GM23338 (cell line): ENCODE results near the gene SRGN. TPM values are rescaled to one million over a fixed set of nuclear protein-coding genes. Genes with fewer than 3 reads are reported as not detected.

ENCODE experiments used
- ATAC-seq: fragments of 200-7000 bp; cut with Tn5 transposase; 3 replicates; pipeline ENCODE4 v1.9.1; 2020
- DNase-seq: peaks from one replicate; pipeline ENCODE4 v3.0.0-alpha.2; 2015; ENCODE audit warnings: low spot score
- H2AFZ ChIP-seq: fragments of 200-600 bp; sonication (generic); 2 replicates; pipeline ENCODE4 v1.8.0; 2016; ENCODE audit warnings: antibody characterized with exemption, mild to moderate bottlenecking, moderate library complexity
- H3F3A ChIP-seq: fragments of 200-600 bp; sonication (generic); replicated peaks from 2 replicates; pipeline ENCODE4 v1.8.0; 2017; ENCODE audit warnings: antibody characterized with exemption, mixed run types, low read depth
- H3K27ac ChIP-seq: fragments of 200-600 bp; sonication (generic); 2 replicates; pipeline ENCODE4 v1.6.1; 2016; ENCODE audit warnings: low read depth
- H3K27me3 ChIP-seq: fragments of 200-600 bp; sonication (generic); 2 replicates; pipeline ENCODE4 v1.8.0; 2016; ENCODE audit warnings: mild to moderate bottlenecking, mixed run types, moderate library complexity; ENCODE audit not compliant: insufficient read depth
- H3K36me3 ChIP-seq: fragments of 200-600 bp; sonication (generic); 2 replicates; pipeline ENCODE4 v1.8.0; 2016; ENCODE audit warnings: mild to moderate bottlenecking; ENCODE audit not compliant: insufficient read depth
- H3K4me1 ChIP-seq: fragments of 200-600 bp; sonication (generic); 2 replicates; pipeline ENCODE4 v1.8.0; 2016; ENCODE audit warnings: mild to moderate bottlenecking, moderate library complexity; ENCODE audit not compliant: insufficient read depth
- H3K4me2 ChIP-seq: fragments of 200-600 bp; sonication (generic); 2 replicates; pipeline ENCODE4 v1.7.1; 2017; ENCODE audit warnings: mixed run types
- H3K4me3 ChIP-seq: fragments of 200-600 bp; sonication (generic); 2 replicates; pipeline ENCODE4 v1.6.1; 2016; ENCODE audit warnings: mixed run types
- H3K79me2 ChIP-seq: fragments of 200-600 bp; sonication (generic); replicated peaks from 2 replicates; pipeline ENCODE4 v1.8.0; 2017; ENCODE audit warnings: mild to moderate bottlenecking; ENCODE audit not compliant: insufficient read depth
- H3K9me2 ChIP-seq: fragments of 200-600 bp; sonication (generic); 2 replicates; pipeline ENCODE4 v1.8.0; 2017; ENCODE audit not compliant: insufficient read depth
- H4K20me1 ChIP-seq: fragments of 200-600 bp; sonication (generic); replicated peaks from 2 replicates; pipeline ENCODE4 v1.8.0; 2017; ENCODE audit warnings: mild to moderate bottlenecking; ENCODE audit not compliant: insufficient read depth
- H3K27ac Mint-ChIP-seq: 2 replicates; pipeline ENCODE4 v1.8.0; 2020; ENCODE audit warnings: inconsistent platforms, mild to moderate bottlenecking, moderate library complexity, mixed read lengths
- H3K27me3 Mint-ChIP-seq: 3 replicates; pipeline ENCODE4 v1.8.0; 2022; ENCODE audit warnings: low read depth, mild to moderate bottlenecking, moderate library complexity, mixed read lengths, inconsistent platforms; ENCODE audit not compliant: insufficient read depth, poor library complexity
- H3K36me3 Mint-ChIP-seq: 3 replicates; pipeline ENCODE4 v1.8.0; 2021; ENCODE audit warnings: low read depth, mild to moderate bottlenecking, inconsistent platforms, moderate library complexity, mixed read lengths
- H3K4me1 Mint-ChIP-seq: 3 replicates; pipeline ENCODE4 v1.8.0; 2020; ENCODE audit warnings: mild to moderate bottlenecking, inconsistent platforms, mixed read lengths
- H3K4me3 Mint-ChIP-seq: 3 replicates; pipeline ENCODE4 v1.8.0; 2021; ENCODE audit warnings: moderate library complexity, mild to moderate bottlenecking, inconsistent platforms, mixed read lengths
- H3K9me3 Mint-ChIP-seq: 3 replicates; pipeline ENCODE4 v1.8.0; 2020; ENCODE audit warnings: moderate library complexity, mild to moderate bottlenecking, inconsistent platforms, mixed read lengths
- CREB1 ChIP-seq: fragments of 250-450 bp; sonication (Bioruptor Pico); IDR thresholded peaks from 2 replicates; pipeline ENCODE4 v1.5.0; 2020; ENCODE audit warnings: low read depth, mild to moderate bottlenecking, moderate library complexity
- EZH2 ChIP-seq: fragments of 200-600 bp; sonication (generic); IDR thresholded peaks from one replicate; pipeline ENCODE4 v1.8.0; 2017; ENCODE audit warnings: antibody characterized with exemption, mild to moderate bottlenecking, low read depth; ENCODE audit not compliant: unreplicated experiment
- EZH2phosphoT487 ChIP-seq: fragments of 200-600 bp; sonication (generic); IDR thresholded peaks from one replicate; pipeline ENCODE4 v1.8.1; 2018; ENCODE audit warnings: antibody characterized with exemption; ENCODE audit not compliant: unreplicated experiment
- JUNB ChIP-seq: IDR thresholded peaks from one replicate; pipeline ENCODE4 v1.6.1; 2016; ENCODE audit warnings: antibody characterized with exemption; ENCODE audit not compliant: unreplicated experiment
- NANOG ChIP-seq: IDR thresholded peaks from 2 replicates; pipeline ENCODE4 v1.6.1; 2016; ENCODE audit warnings: antibody characterized with exemption, borderline replicate concordance
- POLR2AphosphoS5 ChIP-seq: IDR thresholded peaks from 2 replicates; pipeline ENCODE4 v1.6.1; 2016; ENCODE audit warnings: antibody characterized with exemption, low read depth
- STAT1 ChIP-seq: IDR thresholded peaks from one replicate; pipeline ENCODE4 v1.6.1; 2016; ENCODE audit warnings: antibody characterized with exemption; ENCODE audit not compliant: unreplicated experiment
- ZNF114 ChIP-seq: fragments of 250-450 bp; sonication (Bioruptor Pico); IDR thresholded peaks from 2 replicates; pipeline ENCODE4 v1.5.0; 2020; ENCODE audit warnings: mild to moderate bottlenecking, moderate library complexity
- ZNF331 ChIP-seq: fragments of 250-450 bp; sonication (Bioruptor Pico); IDR thresholded peaks from 2 replicates; pipeline ENCODE4 v1.5.0; 2020; ENCODE audit warnings: low read depth, mild to moderate bottlenecking, moderate library complexity
- polyA plus RNA-seq: library from polyadenylated mRNA; unstranded; fragments of >200 nt; fragmentation: Nextera tagmentation; extraction: Ambion mirVana; gene quantifications from 2 replicates; pipeline ENCODE4 v1.2.1, GENCODE V29; 2016
- total RNA-seq: library from RNA; depleted of rRNA; stranded (reverse); fragments of >200 nt; shearing (Covaris generic); gene quantifications from 2 replicates; pipeline ENCODE4 v1.2.3, GENCODE V29; 2014
- TF ChIP-seq, protein P1 (sequence below): IDR thresholded peaks from 2 replicates; pipeline ENCODE4 v1.6.1; 2016; ENCODE audit warnings: antibody characterized with exemption
- TF ChIP-seq, protein P2 (sequence below): IDR thresholded peaks from one replicate; pipeline ENCODE4 v1.6.1; 2018; ENCODE audit warnings: antibody characterized with exemption; ENCODE audit not compliant: unreplicated experiment
- TF ChIP-seq, protein P3 (sequence below): fragments of 250-450 bp; sonication (Bioruptor Pico); IDR thresholded peaks from 2 replicates; pipeline ENCODE4 v1.5.0; 2020; ENCODE audit warnings: mild to moderate bottlenecking, moderate library complexity
- TF ChIP-seq, protein P4 (sequence below), 2 experiments: fragments of 200-600 bp in 1 of 2; sonication (generic) in 1 of 2; conservative IDR thresholded peaks; 2 replicates each; pipeline versions ENCODE4 v1.5.1 to v1.6.1; 2016 to 2017; ENCODE audit warnings: antibody characterized with exemption in 2 of 2, low read depth in 2 of 2, mild to moderate bottlenecking in 2 of 2, moderate library complexity in 1 of 2

The SRGN gene
- total and polyA plus RNA-seq, 2 experiments from 2014 or later: not detected

DNA sequence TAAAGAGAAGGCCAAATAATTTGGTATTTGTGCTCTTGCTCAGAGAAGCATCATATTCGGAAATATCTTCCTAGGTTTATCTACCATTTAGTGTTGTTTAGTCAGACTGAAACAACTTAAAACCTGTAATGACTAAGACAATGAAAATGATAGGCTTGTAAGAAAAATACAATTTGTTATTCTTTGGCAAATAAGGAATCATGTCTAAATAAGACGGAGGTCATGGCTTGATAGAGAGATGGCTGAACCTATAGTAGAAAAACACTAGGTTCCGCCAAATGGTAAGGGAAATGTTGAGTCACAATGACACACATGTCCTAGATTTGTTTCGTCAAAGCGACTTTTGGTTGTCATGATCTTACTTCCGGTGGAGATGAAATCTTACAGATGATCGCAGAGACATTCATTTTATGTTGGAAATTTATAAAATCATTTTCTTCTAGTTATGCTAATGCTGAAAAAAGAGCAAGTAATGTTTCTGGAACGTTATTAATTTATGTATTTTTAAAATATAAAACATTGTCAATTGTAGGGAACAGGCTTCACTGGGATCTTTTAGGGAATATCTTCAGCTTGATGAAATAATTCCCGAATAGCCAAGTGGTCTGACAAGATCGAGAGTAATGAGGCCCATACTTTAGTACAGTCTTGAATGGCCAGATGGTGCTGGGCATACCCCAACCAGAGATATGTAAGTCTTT, 1.0 kb downstream of the SRGN start:
- peaks cover 13% of the 10 kb centered on the region for H3K4me1 Mint-ChIP-seq
- Histone ChIP-seq H3K27ac (no peak overlapping the region), H3K36me3 (no peaks in the 10 kb centered on the region), H2AFZ (no peak overlapping the region), H3F3A (no peaks in the 10 kb centered on the region), H3K4me1 (peaks cover 9% of the 10 kb centered on the region), H3K79me2 (no peaks in the 10 kb centered on the region), H3K4me3 (no peak overlapping the region), H3K27me3 (no peaks in the 10 kb centered on the region), H3K4me2 (no peak overlapping the region), H3K9me2 (no peaks in the 10 kb centered on the region), H4K20me1 (no peaks in the 10 kb centered on the region)
- ATAC-seq: no peak
- no peak overlapping the region for H3K27ac Mint-ChIP-seq
- TF ChIP-seq, protein P1, sequence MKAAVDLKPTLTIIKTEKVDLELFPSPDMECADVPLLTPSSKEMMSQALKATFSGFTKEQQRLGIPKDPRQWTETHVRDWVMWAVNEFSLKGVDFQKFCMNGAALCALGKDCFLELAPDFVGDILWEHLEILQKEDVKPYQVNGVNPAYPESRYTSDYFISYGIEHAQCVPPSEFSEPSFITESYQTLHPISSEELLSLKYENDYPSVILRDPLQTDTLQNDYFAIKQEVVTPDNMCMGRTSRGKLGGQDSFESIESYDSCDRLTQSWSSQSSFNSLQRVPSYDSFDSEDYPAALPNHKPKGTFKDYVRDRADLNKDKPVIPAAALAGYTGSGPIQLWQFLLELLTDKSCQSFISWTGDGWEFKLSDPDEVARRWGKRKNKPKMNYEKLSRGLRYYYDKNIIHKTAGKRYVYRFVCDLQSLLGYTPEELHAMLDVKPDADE: no peak
- no peak for TF ChIP-seq ZNF114 (CRISPR knock-in tag)
- TF ChIP-seq POLR2AphosphoS5: no peak
- no peak for TF ChIP-seq CREB1 (CRISPR knock-in tag)
- TF ChIP-seq NANOG: no peak
- TF ChIP-seq JUNB: no peak
- TF ChIP-seq, protein P2, sequence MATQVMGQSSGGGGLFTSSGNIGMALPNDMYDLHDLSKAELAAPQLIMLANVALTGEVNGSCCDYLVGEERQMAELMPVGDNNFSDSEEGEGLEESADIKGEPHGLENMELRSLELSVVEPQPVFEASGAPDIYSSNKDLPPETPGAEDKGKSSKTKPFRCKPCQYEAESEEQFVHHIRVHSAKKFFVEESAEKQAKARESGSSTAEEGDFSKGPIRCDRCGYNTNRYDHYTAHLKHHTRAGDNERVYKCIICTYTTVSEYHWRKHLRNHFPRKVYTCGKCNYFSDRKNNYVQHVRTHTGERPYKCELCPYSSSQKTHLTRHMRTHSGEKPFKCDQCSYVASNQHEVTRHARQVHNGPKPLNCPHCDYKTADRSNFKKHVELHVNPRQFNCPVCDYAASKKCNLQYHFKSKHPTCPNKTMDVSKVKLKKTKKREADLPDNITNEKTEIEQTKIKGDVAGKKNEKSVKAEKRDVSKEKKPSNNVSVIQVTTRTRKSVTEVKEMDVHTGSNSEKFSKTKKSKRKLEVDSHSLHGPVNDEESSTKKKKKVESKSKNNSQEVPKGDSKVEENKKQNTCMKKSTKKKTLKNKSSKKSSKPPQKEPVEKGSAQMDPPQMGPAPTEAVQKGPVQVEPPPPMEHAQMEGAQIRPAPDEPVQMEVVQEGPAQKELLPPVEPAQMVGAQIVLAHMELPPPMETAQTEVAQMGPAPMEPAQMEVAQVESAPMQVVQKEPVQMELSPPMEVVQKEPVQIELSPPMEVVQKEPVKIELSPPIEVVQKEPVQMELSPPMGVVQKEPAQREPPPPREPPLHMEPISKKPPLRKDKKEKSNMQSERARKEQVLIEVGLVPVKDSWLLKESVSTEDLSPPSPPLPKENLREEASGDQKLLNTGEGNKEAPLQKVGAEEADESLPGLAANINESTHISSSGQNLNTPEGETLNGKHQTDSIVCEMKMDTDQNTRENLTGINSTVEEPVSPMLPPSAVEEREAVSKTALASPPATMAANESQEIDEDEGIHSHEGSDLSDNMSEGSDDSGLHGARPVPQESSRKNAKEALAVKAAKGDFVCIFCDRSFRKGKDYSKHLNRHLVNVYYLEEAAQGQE: no peak
- TF ChIP-seq, protein P3, sequence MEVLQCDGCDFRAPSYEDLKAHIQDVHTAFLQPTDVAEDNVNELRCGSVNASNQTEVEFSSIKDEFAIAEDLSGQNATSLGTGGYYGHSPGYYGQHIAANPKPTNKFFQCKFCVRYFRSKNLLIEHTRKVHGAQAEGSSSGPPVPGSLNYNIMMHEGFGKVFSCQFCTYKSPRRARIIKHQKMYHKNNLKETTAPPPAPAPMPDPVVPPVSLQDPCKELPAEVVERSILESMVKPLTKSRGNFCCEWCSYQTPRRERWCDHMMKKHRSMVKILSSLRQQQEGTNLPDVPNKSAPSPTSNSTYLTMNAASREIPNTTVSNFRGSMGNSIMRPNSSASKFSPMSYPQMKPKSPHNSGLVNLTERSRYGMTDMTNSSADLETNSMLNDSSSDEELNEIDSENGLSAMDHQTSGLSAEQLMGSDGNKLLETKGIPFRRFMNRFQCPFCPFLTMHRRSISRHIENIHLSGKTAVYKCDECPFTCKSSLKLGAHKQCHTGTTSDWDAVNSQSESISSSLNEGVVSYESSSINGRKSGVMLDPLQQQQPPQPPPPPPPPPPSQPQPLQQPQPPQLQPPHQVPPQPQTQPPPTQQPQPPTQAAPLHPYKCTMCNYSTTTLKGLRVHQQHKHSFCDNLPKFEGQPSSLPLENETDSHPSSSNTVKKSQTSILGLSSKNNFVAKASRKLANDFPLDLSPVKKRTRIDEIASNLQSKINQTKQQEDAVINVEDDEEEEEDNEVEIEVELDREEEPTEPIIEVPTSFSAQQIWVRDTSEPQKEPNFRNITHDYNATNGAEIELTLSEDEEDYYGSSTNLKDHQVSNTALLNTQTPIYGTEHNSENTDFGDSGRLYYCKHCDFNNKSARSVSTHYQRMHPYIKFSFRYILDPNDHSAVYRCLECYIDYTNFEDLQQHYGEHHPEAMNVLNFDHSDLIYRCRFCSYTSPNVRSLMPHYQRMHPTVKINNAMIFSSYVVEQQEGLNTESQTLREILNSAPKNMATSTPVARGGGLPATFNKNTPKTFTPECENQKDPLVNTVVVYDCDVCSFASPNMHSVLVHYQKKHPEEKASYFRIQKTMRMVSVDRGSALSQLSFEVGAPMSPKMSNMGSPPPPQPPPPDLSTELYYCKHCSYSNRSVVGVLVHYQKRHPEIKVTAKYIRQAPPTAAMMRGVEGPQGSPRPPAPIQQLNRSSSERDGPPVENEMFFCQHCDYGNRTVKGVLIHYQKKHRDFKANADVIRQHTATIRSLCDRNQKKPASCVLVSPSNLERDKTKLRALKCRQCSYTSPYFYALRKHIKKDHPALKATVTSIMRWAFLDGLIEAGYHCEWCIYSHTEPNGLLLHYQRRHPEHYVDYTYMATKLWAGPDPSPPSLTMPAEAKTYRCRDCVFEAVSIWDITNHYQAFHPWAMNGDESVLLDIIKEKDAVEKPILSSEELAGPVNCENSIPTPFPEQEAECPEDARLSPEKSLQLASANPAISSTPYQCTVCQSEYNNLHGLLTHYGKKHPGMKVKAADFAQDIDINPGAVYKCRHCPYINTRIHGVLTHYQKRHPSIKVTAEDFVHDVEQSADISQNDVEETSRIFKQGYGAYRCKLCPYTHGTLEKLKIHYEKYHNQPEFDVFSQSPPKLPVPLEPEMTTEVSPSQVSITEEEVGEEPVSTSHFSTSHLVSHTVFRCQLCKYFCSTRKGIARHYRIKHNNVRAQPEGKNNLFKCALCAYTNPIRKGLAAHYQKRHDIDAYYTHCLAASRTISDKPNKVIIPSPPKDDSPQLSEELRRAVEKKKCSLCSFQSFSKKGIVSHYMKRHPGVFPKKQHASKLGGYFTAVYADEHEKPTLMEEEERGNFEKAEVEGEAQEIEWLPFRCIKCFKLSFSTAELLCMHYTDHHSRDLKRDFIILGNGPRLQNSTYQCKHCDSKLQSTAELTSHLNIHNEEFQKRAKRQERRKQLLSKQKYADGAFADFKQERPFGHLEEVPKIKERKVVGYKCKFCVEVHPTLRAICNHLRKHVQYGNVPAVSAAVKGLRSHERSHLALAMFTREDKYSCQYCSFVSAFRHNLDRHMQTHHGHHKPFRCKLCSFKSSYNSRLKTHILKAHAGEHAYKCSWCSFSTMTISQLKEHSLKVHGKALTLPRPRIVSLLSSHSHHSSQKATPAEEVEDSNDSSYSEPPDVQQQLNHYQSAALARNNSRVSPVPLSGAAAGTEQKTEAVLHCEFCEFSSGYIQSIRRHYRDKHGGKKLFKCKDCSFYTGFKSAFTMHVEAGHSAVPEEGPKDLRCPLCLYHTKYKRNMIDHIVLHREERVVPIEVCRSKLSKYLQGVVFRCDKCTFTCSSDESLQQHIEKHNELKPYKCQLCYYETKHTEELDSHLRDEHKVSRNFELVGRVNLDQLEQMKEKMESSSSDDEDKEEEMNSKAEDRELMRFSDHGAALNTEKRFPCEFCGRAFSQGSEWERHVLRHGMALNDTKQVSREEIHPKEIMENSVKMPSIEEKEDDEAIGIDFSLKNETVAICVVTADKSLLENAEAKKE (CRISPR knock-in tag): no peak
- TF ChIP-seq STAT1: no peak
- TF ChIP-seq EZH2: no peak
- TF ChIP-seq ZNF331: no peak
- TF ChIP-seq, protein P4, sequence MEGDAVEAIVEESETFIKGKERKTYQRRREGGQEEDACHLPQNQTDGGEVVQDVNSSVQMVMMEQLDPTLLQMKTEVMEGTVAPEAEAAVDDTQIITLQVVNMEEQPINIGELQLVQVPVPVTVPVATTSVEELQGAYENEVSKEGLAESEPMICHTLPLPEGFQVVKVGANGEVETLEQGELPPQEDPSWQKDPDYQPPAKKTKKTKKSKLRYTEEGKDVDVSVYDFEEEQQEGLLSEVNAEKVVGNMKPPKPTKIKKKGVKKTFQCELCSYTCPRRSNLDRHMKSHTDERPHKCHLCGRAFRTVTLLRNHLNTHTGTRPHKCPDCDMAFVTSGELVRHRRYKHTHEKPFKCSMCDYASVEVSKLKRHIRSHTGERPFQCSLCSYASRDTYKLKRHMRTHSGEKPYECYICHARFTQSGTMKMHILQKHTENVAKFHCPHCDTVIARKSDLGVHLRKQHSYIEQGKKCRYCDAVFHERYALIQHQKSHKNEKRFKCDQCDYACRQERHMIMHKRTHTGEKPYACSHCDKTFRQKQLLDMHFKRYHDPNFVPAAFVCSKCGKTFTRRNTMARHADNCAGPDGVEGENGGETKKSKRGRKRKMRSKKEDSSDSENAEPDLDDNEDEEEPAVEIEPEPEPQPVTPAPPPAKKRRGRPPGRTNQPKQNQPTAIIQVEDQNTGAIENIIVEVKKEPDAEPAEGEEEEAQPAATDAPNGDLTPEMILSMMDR (conservative IDR thresholded peaks at IDR 0.05; ENCODE audit: low read depth in 2 of 2): no peak
- TF ChIP-seq EZH2phosphoT487: no peak
- no peak for DNase-seq
- no peaks in the 10 kb centered on the region for H3K9me3 Mint-ChIP-seq
- H3K36me3 Mint-ChIP-seq: no peaks in the 10 kb centered on the region
- no peak overlapping the region for H3K4me3 Mint-ChIP-seq
- peaks cover 2% of the 10 kb centered on the region for H3K27me3 Mint-ChIP-seq
